Endothelial cell of umbilical vein (primary cell): Measurements from ENCODE around the gene SRCAP. TPM values are rescaled to one million over a fixed set of nuclear protein-coding genes. Genes with fewer than 3 reads are reported as not detected.

ENCODE experiments used
- BruUV-seq: library from RNA; stranded (reverse); fragments of 400-500 nt; replicated peaks from 2 replicates; lab custom pipeline; 2021; lab: Mats Ljungman, UMichigan
- CTCF ChIA-PET: fragments of 300-600, 350-600 bp; sonication (Branson Sonifier 250); formaldehyde crosslinking; loops from one replicate; lab custom pipeline; 2021; ENCODE audit warnings: antibody characterized with exemption, inconsistent platforms; lab: Charles Lee
- POLR2A ChIA-PET: fragments of 300-600, 350-600 bp; sonication (Branson Sonifier 250); formaldehyde crosslinking; loops from one replicate; lab custom pipeline; 2021; ENCODE audit warnings: antibody characterized with exemption, inconsistent platforms; lab: Charles Lee
- DNase-seq: peaks from one replicate; pipeline ENCODE4 v3.0.0-alpha.2; 2011; ENCODE audit warnings: low read depth, low spot score
- FAIRE-seq: peaks from 2 replicates; lab custom pipeline; 2011; peaks lifted over from hg19 to GRCh38; lab: Jason Lieb, UNC
- H2AFZ ChIP-seq: 2 replicates; pipeline ENCODE4 v1.6.0; 2012; ENCODE audit warnings: low read depth, low read length, control low read depth, inconsistent platforms
- H3K27ac ChIP-seq: 2 replicates; pipeline ENCODE4 v1.5.1; 2011; ENCODE audit warnings: low read depth, mild to moderate bottlenecking, control low read depth, low read length, moderate library complexity; ENCODE audit not compliant: insufficient read depth
- H3K27me3 ChIP-seq, 2 experiments: 2 replicates each; pipeline versions ENCODE4 v1.6.0 to v1.6.1; 2011; ENCODE audit warnings: low read length in 2 of 2, mixed read lengths in 1 of 2; ENCODE audit not compliant: control insufficient read depth in 2 of 2, insufficient read depth in 2 of 2
- H3K36me3 ChIP-seq, 2 experiments: 2 replicates in 1 of 2; 3 replicates in 1 of 2; pipeline ENCODE4 v1.5.1; 2011; ENCODE audit warnings: low read length in 2 of 2, mild to moderate bottlenecking in 1 of 2, moderate library complexity in 1 of 2; ENCODE audit not compliant: control insufficient read depth in 2 of 2, insufficient read depth in 2 of 2; ENCODE audit errors: extremely low read depth in 1 of 2
- H3K4me1 ChIP-seq: 3 replicates; pipeline ENCODE4 v1.5.1; 2011; ENCODE audit warnings: mild to moderate bottlenecking, low read length; ENCODE audit not compliant: control insufficient read depth, insufficient read depth; ENCODE audit errors: extremely low read depth
- H3K4me2 ChIP-seq: 2 replicates; pipeline ENCODE4 v1.6.1; 2011; ENCODE audit warnings: low read length, control low read depth, mixed read lengths; ENCODE audit not compliant: insufficient read depth
- H3K4me3 ChIP-seq, 3 experiments: fragments of 200-600 bp in 1 of 3; sonication (generic), shearing (Covaris generic) in 1 of 3; replicated peaks in 1 of 3; 2 replicates each; pipeline ENCODE4 v1.5.1; 2011 to 2016; ENCODE audit warnings: control low read depth in 3 of 3, low read length in 3 of 3, mild to moderate bottlenecking in 2 of 3, inconsistent platforms in 1 of 3, low read depth in 1 of 3, moderate library complexity in 1 of 3; ENCODE audit not compliant: insufficient read depth in 1 of 3
- H3K79me2 ChIP-seq: 2 replicates; pipeline ENCODE4 v1.6.0; 2012; ENCODE audit warnings: low read length, inconsistent platforms; ENCODE audit not compliant: control insufficient read depth, insufficient read depth
- H3K9ac ChIP-seq: replicated peaks from 2 replicates; pipeline ENCODE3; 2011; ENCODE audit warnings: low read length, control low read depth; ENCODE audit not compliant: insufficient read depth; ENCODE audit errors: extremely low read depth
- H3K9me1 ChIP-seq: replicated peaks from 3 replicates; pipeline ENCODE4 v1.6.0; 2011; ENCODE audit warnings: mild to moderate bottlenecking, low read length; ENCODE audit not compliant: control insufficient read depth, insufficient read depth; ENCODE audit errors: extremely low read depth
- H3K9me3 ChIP-seq: replicated peaks from 2 replicates; pipeline ENCODE4 v1.5.1; 2012; ENCODE audit warnings: low read length, inconsistent platforms; ENCODE audit not compliant: control insufficient read depth, insufficient read depth
- H4K20me1 ChIP-seq: replicated peaks from 2 replicates; pipeline ENCODE3; 2011; ENCODE audit warnings: mild to moderate bottlenecking, low read length; ENCODE audit not compliant: control insufficient read depth, insufficient read depth; ENCODE audit errors: extremely low read depth
- CTCF ChIP-seq, 2 donors: IDR thresholded peaks; 1 replicate in 1 of 2; 2 replicates in 1 of 2; pipeline ENCODE4 v1.5.1; 2011; ENCODE audit warnings: low read length in 2 of 2, mild to moderate bottlenecking in 2 of 2, moderate library complexity in 2 of 2, control low read depth in 1 of 2, inconsistent platforms in 1 of 2, low read depth in 1 of 2; ENCODE audit not compliant: insufficient read depth in 1 of 2; ENCODE audit errors: extremely low read depth in 1 of 2
- EZH2 ChIP-seq: IDR thresholded peaks from 2 replicates; pipeline ENCODE4 v1.6.1; 2012; ENCODE audit warnings: borderline replicate concordance, low read depth, mild to moderate bottlenecking, moderate library complexity, low read length, inconsistent platforms; ENCODE audit not compliant: severe bottlenecking
- FOS ChIP-seq: IDR thresholded peaks from 2 replicates; pipeline ENCODE4 v1.6.1; 2011; ENCODE audit warnings: mild to moderate bottlenecking, low read length, moderate library complexity, borderline replicate concordance; ENCODE audit not compliant: insufficient read depth
- GATA2 ChIP-seq: IDR thresholded peaks from 2 replicates; pipeline ENCODE4 v1.7.0; 2011; ENCODE audit warnings: low read depth, mild to moderate bottlenecking, moderate library complexity, mixed read lengths, low read length; ENCODE audit not compliant: insufficient read length, insufficient read depth
- JUN ChIP-seq: IDR thresholded peaks from 2 replicates; pipeline ENCODE4 v1.6.1; 2011; ENCODE audit warnings: borderline replicate concordance, low read depth; ENCODE audit not compliant: insufficient read length, insufficient read depth
- MAX ChIP-seq: IDR thresholded peaks from 2 replicates; pipeline ENCODE4 v1.6.1; 2011; ENCODE audit not compliant: insufficient read depth, insufficient read length
- MYC ChIP-seq: IDR thresholded peaks from one replicate; pipeline ENCODE4 v1.6.1; 2011; ENCODE audit warnings: mild to moderate bottlenecking, low read depth, low read length
- POLR2A ChIP-seq: IDR thresholded peaks from 2 replicates; pipeline ENCODE4 v1.6.1; 2012; ENCODE audit warnings: low read depth, mild to moderate bottlenecking, control low read depth, low read length
- POLR2AphosphoS5 ChIP-seq: IDR thresholded peaks from 2 replicates; pipeline ENCODE4 v1.6.1; 2012; ENCODE audit warnings: low read depth, mild to moderate bottlenecking, control low read depth, low read length, moderate library complexity; ENCODE audit not compliant: insufficient read depth
- dilution Hi-C: fragments of 300-500 bp; cut with MboI; formaldehyde crosslinking; loops from one replicate; pipeline ENCODE4 v1.15.0; 2019; ENCODE audit warnings: low sequenced_read_pairs; ENCODE audit not compliant: extremely low pct_ligation_motif_present
- intact Hi-C: fragments of 100-400 bp; cut with micrococcal nuclease; formaldehyde crosslinking; loops from one replicate; pipeline ENCODE4 v1.10.0; 2022
- polyA plus RNA-seq, 4 experiments: library from polyadenylated mRNA; depleted of rRNA in 3 of 4; stranded (reverse) in 3 of 4; unstranded in 1 of 4; fragments of >200 nt; gene quantifications; 2 replicates each; pipeline versions ENCODE4 v1.2.1 to v1.2.3, GENCODE V29; 2011 to 2012; ENCODE audit warnings: missing spikeins in 1 of 4
- total RNA-seq: library from RNA; stranded (reverse); gene quantifications from 2 replicates; pipeline ENCODE4 v1.2.3, GENCODE V29; 2021

Gene SRCAP
- total and polyA plus RNA-seq, 2 donors (not counting 3 experiments of a cell fraction or from before 2014, with no cell fraction given) = 11.0 to 77.7 TPM

GRCh38 chr16:30721606-30722005 is 22.6 kb downstream of the SRCAP start:
- FAIRE-seq = no peak

More at GRCh38 chr16:30721606-30722005, 22.6 kb downstream of the SRCAP start:
- Histone ChIP-seq H3K36me3 (peaks cover 57 to 61% of the 10 kb centered on the region in 2 experiments), H3K79me2 (peaks cover 23% of the 10 kb centered on the region), H3K9ac (no peak overlapping the region), H3K4me2 (no peak overlapping the region), H3K4me3 (no peak overlapping the region), H3K9me3 (no peaks in the 10 kb centered on the region), H3K27me3 (no peaks in the 10 kb centered on the region), H3K27ac (no peak overlapping the region), H3K4me1 (no peaks in the 10 kb centered on the region), H4K20me1 (no peaks in the 10 kb centered on the region), H3K9me1 (no peaks in the 10 kb centered on the region), H2AFZ (no peak overlapping the region)
- intact Hi-C loops = no loop called here
- POLR2A ChIA-PET = no interaction called here
- no TSS peak for BruUV-seq
- dilution Hi-C loops = no loop called here
- DNase-seq = no peak
- TF ChIP-seq FOS (no peak), GATA2 (no peak), POLR2A (no peak), POLR2AphosphoS5 (no peak), JUN (no peak), CTCF (IDR thresholded peaks at IDR 0.05; ENCODE audit: extremely low read depth in 1 of 2, insufficient read depth in 1 of 2, low read depth in 1 of 2, low read length in 2 of 2) (no peak), MAX (no peak), EZH2 (no peak), MYC (no peak)
- CTCF ChIA-PET = no interaction called here
